SU-DHL-6 (cell line): ENCODE measurements around the gene LOXHD1.

ENCODE experiments used
- H2AFZ ChIP-seq: fragments of 200-600 bp; sonication (generic); 2 replicates; pipeline ENCODE4 v1.6.1; 2014; ENCODE audit warnings: low read depth, mild to moderate bottlenecking, moderate library complexity, mixed read lengths, antibody characterized with exemption, low read length; ENCODE audit not compliant: severe bottlenecking
- H3F3A ChIP-seq: fragments of 200-600 bp; shearing (Covaris generic); 2 replicates; pipeline ENCODE4 v1.6.0; 2016; ENCODE audit warnings: antibody characterized with exemption, mild to moderate bottlenecking; ENCODE audit not compliant: insufficient read depth
- H3K27ac ChIP-seq: fragments of 200-600 bp; sonication (generic); 2 replicates; pipeline ENCODE4 v1.5.1; 2016; ENCODE audit warnings: low read depth, mild to moderate bottlenecking, low read length, moderate library complexity, mixed read lengths
- H3K27me3 ChIP-seq: fragments of 200-600 bp; sonication (generic), shearing (Covaris generic); 2 replicates; pipeline ENCODE4 v1.6.0; 2014; ENCODE audit warnings: mild to moderate bottlenecking, low read length
- H3K36me3 ChIP-seq: fragments of 200-600 bp; sonication (generic); 2 replicates; pipeline ENCODE4 v1.6.1; 2014; ENCODE audit warnings: mild to moderate bottlenecking, low read length, mixed read lengths
- H3K4me2 ChIP-seq: fragments of 300-600, 200-600 bp; shearing (Covaris generic), sonication (generic); 2 replicates; pipeline ENCODE4 v1.6.0; 2014; ENCODE audit warnings: low read length, low read depth, mild to moderate bottlenecking; ENCODE audit not compliant: poor library complexity, severe bottlenecking
- H3K4me3 ChIP-seq: fragments of 200-600 bp; sonication (generic); 2 replicates; pipeline ENCODE4 v1.5.1; 2014; ENCODE audit warnings: antibody characterized with exemption, low read length, mild to moderate bottlenecking, mixed read lengths; ENCODE audit not compliant: insufficient read depth, poor library complexity, severe bottlenecking
- H3K79me2 ChIP-seq: fragments of 200-600 bp; sonication (generic); 2 replicates; pipeline ENCODE4 v1.6.1; 2014; ENCODE audit warnings: mild to moderate bottlenecking, low read length, moderate library complexity; ENCODE audit not compliant: insufficient read depth
- H3K9ac ChIP-seq: fragments of 200-600 bp; sonication (generic); 2 replicates; pipeline ENCODE4 v1.7.0; 2014; ENCODE audit warnings: mild to moderate bottlenecking, low read length
- H3K9me2 ChIP-seq: fragments of 200-600 bp; sonication (generic); replicated peaks from 2 replicates; pipeline ENCODE4 v1.6.1; 2014; ENCODE audit warnings: low read length; ENCODE audit not compliant: insufficient read depth
- H3K9me3 ChIP-seq: fragments of 200-600 bp; sonication (generic); 2 replicates; pipeline ENCODE4 v1.6.1; 2014; ENCODE audit warnings: low read length, mixed read lengths; ENCODE audit not compliant: insufficient read depth
- H4K20me1 ChIP-seq: fragments of 200-600 bp; sonication (generic); 2 replicates; pipeline ENCODE4 v1.6.1; 2014; ENCODE audit warnings: low read depth, mild to moderate bottlenecking, antibody characterized with exemption, low read length, moderate library complexity, mixed read lengths
- CTCF ChIP-seq: fragments of 200-600 bp; sonication (generic); IDR thresholded peaks from one replicate; pipeline ENCODE4 v1.5.1; 2017; ENCODE audit warnings: antibody characterized with exemption, mild to moderate bottlenecking, low read length, moderate library complexity; ENCODE audit not compliant: insufficient read depth, poor library complexity, severe bottlenecking
- EZH2phosphoT487 ChIP-seq: fragments of 200-600 bp; sonication (generic), shearing (Covaris generic); conservative IDR thresholded peaks from 2 replicates; pipeline ENCODE4 v1.6.1; 2018; ENCODE audit warnings: mild to moderate bottlenecking, antibody characterized with exemption, low read length, moderate library complexity, mixed read lengths

The LOXHD1 gene

GRCh38 chr18:46574000-46574742, 82.8 kb downstream of the LOXHD1 start:
- Histone ChIP-seq H3K36me3 (no peaks in the 10 kb centered on the region), H2AFZ (no peak overlapping the region), H4K20me1 (no peaks in the 10 kb centered on the region), H3F3A (no peaks in the 10 kb centered on the region), H3K9me2 (no peaks in the 10 kb centered on the region), H3K4me3 (no peak overlapping the region), H3K27me3 (no peaks in the 10 kb centered on the region), H3K9me3 (no peaks in the 10 kb centered on the region), H3K79me2 (no peaks in the 10 kb centered on the region), H3K27ac (no peak overlapping the region), H3K4me2 (no peak overlapping the region), H3K9ac (no peak overlapping the region)
- TF ChIP-seq CTCF (no peak), EZH2phosphoT487 (no peak)

- Histone ChIP-seq H3K27me3 (no peaks in the 10 kb centered on the region), H3K4me2 (no peak overlapping the region), H3K27ac (no peak overlapping the region), H4K20me1 (no peaks in the 10 kb centered on the region), H3K4me3 (no peak overlapping the region), H3K36me3 (no peaks in the 10 kb centered on the region), H3K79me2 (no peaks in the 10 kb centered on the region), H3K9ac (no peak overlapping the region), H3F3A (no peaks in the 10 kb centered on the region), H3K9me2 (no peaks in the 10 kb centered on the region), H2AFZ (no peak overlapping the region), H3K9me3 (no peaks in the 10 kb centered on the region)
- TF ChIP-seq EZH2phosphoT487 (no peak), CTCF (no peak)
Observed at GRCh38 chr18:46573156-46573555, 83.9 kb downstream of the LOXHD1 start.

- no peak overlapping the region for H3K9ac ChIP-seq
- no peak for TF ChIP-seq EZH2phosphoT487
- no peak for TF ChIP-seq CTCF
- no peaks in the 10 kb centered on the region for H3K9me3 ChIP-seq
- H3K36me3 ChIP-seq, result no peaks in the 10 kb centered on the region
- no peak overlapping the region for H3K4me2 ChIP-seq
- no peaks in the 10 kb centered on the region for H3F3A ChIP-seq
- no peak overlapping the region for H2AFZ ChIP-seq
- H3K4me3 ChIP-seq, result no peak overlapping the region
- H3K9me2 ChIP-seq, result no peaks in the 10 kb centered on the region
- H3K79me2 ChIP-seq, result no peaks in the 10 kb centered on the region
- no peak overlapping the region for H3K27ac ChIP-seq
- no peaks in the 10 kb centered on the region for H4K20me1 ChIP-seq
- no peaks in the 10 kb centered on the region for H3K27me3 ChIP-seq
Observed at GRCh38 chr18:46571756-46572155, 85.3 kb downstream of the LOXHD1 start.
